ENCODE results near the gene BEND2.
"Not testable (repeated sequence)": the region's sequence is repeated elsewhere in the genome, so short reads cannot be mapped to it uniquely, and the experiment has no call there.

The BEND2 gene

GRCh38 chrX:18220786-18221185 is at the start of gene BEND2:
BEND2 (minus strand) TSS chrX:18220886; CDS start chrX:18220750, 136 bp downstream.
- no peak for DNase-seq (ENCODE audit: low read depth in 2 of 2, low spot score in 1 of 2)

DNA sequence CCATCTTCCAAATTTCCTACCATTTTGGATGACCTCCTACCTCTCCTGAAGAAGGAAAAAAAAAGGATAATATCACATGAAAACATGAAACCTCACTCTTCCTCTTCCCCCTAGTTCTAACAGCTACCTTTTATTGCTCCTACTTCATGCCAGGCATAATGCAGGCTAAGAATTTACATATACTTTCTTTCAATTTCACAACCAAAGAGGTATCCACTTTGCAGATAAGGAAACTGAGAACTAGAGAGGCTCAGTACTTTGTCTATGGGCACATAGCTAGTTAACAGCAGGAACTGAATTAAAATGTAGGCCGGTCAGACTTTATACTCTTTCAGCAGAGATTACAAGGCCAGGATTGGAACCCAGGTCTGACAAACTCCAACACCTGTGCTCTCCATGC is 34.4 kb upstream of the BEND2 start:
- no peak for DNase-seq (ENCODE audit: low read depth in 2 of 2, low spot score in 1 of 2)

- DNase-seq (ENCODE audit: low read depth in 2 of 2, low spot score in 1 of 2) = no peak
These were observed 32.1 kb upstream of the BEND2 start for GRCh38 chrX:18252644-18253359.

DNA sequence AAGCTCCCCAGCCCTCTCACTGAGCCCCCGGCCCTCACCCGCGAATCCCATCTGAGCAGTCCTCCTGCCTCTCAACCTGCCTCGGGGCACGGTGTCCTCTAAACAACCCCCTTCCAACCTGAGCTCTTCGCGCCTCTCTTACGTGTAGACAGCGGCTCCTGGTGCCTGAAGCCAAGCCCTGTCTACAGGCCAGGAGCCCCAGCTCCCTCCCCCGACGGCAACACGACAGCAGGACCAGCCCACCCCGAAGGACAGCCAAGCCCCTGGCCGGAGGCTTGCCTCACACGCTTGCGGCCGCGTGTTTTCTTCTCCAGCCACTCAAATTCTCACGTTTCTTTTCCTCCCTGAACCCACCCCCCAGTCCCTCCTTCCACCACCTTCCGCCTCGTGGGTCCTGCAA is 9.0 kb upstream of the BEND2 start:
- not testable (repeated sequence) for DNase-seq (ENCODE audit: low read depth in 2 of 2, low spot score in 1 of 2)

DNA sequence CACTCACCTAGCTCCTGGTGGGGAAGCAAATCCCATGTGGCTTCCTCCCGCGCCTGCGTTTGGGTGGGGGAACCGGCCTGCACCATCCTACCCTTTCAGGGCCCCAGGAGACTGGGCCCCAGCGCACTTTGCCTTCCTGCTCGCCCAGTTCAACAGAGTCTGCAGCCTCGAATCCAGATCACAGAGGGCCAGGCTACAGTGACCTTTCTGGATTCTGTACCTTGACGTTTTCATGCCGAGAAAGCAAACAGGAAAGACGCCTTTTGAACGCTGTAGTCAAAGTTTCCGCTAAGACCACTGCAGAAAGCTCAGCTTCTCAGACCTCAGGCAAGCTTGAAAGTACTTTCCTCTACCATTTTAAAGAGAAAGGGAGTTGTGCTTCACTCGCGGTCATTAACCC is 7.4 kb upstream of the BEND2 start:
- DNase-seq (ENCODE audit: low read depth in 2 of 2, low spot score in 1 of 2) = no peak

DNA sequence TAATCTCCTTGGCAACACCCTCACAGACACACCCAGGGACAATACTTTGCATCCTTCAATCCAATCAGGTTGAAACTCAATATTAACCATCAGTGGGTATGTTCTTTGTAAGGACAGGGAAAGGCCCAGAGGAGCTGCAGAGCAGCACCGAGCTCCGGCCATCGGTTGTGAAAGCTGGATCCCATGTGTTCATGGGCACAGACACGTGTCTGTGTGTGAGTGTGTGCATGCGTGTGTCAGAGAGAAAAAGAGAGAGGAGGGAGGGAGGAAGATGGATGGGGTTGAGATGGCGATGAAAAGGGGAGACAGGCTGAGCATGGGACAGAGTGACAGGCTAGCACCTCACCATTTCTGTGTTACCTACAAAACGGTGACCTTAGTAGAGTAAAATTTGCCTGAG is 6.8 kb upstream of the BEND2 start:
- DNase-seq (ENCODE audit: low read depth in 2 of 2, low spot score in 1 of 2) = no peak

DNA sequence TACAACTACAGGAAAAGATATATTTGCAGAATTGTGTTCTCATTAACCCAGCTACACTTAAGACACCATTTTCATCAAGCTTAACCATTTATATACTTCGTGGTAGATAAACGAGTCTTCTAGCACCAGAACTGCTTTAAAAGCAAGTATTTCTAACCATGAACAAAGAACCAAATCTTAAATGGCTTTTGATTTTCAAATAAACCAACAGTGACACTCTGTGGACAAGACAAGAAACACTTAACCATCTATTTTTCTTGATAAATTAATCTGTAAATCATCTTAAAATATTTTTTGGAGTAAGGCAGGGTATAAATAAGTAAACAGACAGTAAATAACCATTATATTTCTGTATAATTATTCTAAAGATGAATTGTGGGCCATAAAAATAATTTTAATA is 10.2 kb downstream of the BEND2 start:
- DNase-seq (ENCODE audit: low read depth in 2 of 2, low spot score in 1 of 2) = no peak

GRCh38 chrX:18206657-18207056 is 14.0 kb downstream of the BEND2 start:
- DNase-seq (ENCODE audit: low read depth in 2 of 2, low spot score in 1 of 2) = no peak

DNA sequence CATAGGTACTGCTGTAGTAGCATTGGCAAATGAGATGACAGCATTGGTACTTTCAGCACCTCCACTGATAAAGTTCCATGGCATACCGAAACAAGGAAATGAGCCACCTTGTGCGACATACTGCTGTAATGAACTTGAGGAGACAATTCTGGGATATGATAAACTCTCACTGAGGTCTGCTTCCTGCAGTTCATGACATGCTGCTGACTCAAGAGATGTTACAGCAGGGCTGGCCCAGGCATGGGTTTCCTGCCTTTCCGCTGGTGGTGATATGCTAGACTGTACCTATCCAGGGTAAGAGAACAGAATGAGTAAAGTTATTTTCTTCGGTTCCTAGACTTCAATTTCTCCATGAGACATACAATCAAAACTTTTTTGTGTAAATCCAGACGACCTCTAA is 17.1 kb downstream of the BEND2 start:
- no peak for DNase-seq (ENCODE audit: low read depth in 2 of 2, low spot score in 1 of 2)

- DNase-seq (ENCODE audit: low read depth in 2 of 2, low spot score in 1 of 2) = no peak
These were observed 26.0 kb downstream of the BEND2 start for GRCh38 chrX:18194688-18195087.

DNA sequence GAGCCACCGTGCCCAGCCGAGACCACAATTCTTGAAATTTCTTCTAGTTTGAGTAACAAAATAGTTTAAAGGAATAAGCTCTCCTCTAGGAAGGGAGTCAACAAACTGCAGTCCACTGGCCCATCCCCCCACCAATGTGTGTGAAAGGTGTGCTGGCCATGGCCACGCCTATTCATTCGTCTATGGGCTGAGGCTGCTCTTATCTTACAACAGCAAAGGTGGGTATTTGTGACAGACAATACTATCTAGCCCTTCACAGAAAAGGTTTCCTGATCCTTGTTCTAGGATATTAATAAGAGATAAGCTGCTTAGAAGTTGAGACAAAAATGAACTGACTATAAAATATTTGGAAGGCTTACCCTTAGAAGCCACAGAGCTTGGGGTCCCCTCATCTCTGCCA is 41.2 kb downstream of the BEND2 start:
- DNase-seq (ENCODE audit: low read depth in 2 of 2, low spot score in 1 of 2) = no peak

DNA sequence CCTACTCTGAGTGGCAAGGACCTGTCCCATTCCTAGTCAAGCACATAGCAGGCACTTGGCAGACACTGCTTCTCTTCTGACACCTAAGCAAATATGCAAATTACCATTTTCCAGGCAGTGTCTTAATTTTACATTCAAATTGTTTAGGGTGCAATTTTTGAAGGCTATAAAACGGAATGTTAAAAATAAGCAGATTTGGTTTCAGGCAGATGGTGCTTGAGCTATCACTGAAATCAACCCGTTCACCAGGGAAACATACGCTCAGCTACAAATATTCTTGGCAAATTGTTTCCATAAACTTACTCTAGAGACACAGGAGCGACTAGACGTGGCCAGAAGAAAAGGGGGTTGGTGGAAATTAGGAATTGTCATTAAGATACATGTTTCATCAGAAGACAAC is 45.7 kb downstream of the BEND2 start:
- no peak for DNase-seq (ENCODE audit: low read depth in 2 of 2, low spot score in 1 of 2)

- DNase-seq (ENCODE audit: low read depth in 2 of 2, low spot score in 1 of 2) = no peak
These were observed 46.5 kb downstream of the BEND2 start for GRCh38 chrX:18174209-18174608.

GRCh38 chrX:18173494-18174180 is 47.0 kb downstream of the BEND2 start:
- DNase-seq (ENCODE audit: low read depth in 2 of 2, low spot score in 1 of 2) = no peak

DNA sequence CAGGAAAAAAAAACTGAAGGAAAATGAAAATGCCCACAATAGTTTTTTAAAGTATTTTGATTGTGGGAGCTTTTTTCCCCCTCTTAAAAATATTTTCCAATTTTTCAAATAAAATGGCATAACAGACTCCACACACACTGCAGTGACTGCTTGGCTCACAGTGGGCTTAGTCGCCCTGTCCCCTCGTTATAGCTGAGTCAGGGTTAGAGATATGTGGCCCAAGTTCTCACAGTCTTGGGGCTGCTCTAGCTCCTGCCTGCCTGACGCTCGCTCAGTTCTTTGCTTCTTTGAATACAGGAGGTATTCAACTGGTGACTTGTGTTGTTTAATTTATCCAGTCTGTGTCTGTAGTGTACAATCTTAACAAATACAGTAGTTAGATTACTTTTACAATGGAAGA is 47.7 kb downstream of the BEND2 start:
- no peak for DNase-seq (ENCODE audit: low read depth in 2 of 2, low spot score in 1 of 2)

DNA sequence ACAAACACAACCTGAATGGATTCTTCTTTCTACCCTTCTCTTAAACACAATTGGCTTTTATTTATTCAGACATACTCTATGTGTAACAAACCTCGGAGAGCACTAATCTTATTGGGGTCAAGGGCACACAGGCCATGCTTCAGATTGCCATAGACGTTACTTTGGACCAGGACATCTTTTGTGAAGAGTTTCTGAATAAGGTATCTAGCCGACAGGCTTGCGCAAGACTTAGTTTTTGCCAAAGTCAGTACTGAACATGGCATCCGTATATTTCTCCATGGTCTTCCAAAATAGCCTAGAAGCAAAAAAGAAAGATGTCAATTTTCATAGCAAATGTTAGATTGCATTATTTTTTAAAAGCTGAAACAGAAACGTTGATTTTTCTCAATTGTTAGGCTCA is 49.8 kb downstream of the BEND2 start:
- DNase-seq (ENCODE audit: low read depth in 2 of 2, low spot score in 1 of 2) = no peak

GRCh38 chrX:18166068-18166467 is 54.6 kb downstream of the BEND2 start:
- DNase-seq (ENCODE audit: low read depth in 2 of 2, low spot score in 1 of 2) = no peak

- no peak for DNase-seq (ENCODE audit: low read depth in 2 of 2, low spot score in 1 of 2)
These were observed 60.3 kb downstream of the BEND2 start for GRCh38 chrX:18160369-18160768.

- no peak for DNase-seq (ENCODE audit: low read depth in 2 of 2, low spot score in 1 of 2)
These were observed 61.7 kb downstream of the BEND2 start for GRCh38 chrX:18158963-18159362.

- DNase-seq (ENCODE audit: low read depth in 2 of 2, low spot score in 1 of 2) = no peak
These were observed 69.0 kb downstream of the BEND2 start for GRCh38 chrX:18151649-18152048.

DNA sequence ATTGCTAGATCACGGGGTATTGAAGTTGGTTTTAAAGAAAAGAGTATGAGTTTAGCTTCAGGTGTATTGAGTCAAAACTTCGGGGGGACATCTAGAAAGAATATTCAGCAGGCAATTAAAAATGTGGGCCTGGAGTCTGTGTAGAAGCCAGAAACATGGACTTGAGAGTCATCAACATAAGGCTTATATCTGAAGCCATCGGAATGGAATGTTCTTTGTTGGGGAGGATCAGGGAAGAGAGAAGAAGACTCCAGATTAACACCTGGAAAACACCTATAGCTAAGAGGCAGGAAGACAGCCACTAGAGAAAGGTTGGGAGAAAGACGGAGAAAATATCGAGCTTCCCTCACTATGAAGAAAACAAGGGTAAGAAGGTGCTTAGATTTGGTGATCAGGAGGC is 69.5 kb downstream of the BEND2 start:
- DNase-seq (ENCODE audit: low read depth in 2 of 2, low spot score in 1 of 2) = no peak

DNA sequence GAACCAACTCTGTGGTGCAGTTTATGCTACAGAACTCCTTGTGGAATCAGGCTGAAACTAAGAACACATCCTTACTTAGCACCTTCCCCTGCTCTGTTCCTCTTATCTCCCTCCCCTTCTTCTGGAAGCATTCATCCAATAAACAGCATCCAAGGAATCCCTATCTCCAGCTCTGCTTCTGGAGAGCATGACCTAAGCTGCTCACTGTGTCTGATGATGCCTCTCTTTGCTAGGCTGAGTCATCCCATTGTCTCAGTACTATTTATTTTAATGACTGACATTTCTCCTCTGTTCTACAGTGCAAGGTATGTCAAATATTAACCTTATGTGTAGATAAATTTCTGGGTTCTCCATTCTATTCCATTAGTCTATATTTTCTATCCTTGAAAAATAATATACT is 71.2 kb downstream of the BEND2 start:
- no peak for DNase-seq (ENCODE audit: low read depth in 2 of 2, low spot score in 1 of 2)

DNA sequence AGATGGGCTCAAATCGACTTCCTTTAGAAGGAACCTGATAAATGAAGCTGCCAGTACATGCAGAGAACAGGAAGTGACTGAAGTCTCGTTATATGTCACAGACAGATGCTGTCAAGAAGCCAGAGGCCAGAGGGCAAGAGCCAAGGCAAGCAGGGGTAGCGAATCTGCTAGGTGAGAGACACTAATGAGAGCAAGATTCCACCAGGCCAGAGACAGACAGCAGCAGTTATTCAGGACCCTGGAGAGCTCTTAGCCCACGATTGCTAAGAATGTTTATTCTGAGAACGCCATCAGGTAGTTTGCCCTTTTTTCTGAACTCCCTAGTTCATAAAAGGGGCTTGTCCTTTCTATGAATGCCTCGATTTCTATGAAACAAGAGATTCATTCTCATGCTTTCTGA is 73.7 kb downstream of the BEND2 start:
- DNase-seq (ENCODE audit: low read depth in 2 of 2, low spot score in 1 of 2) = no peak
